SK-N-SH (cell line): ENCODE data around the gene BAIAP3. TPM values are rescaled to one million over a fixed set of nuclear protein-coding genes. Genes with fewer than 3 reads are reported as not detected.

Experiments
- CTCF ChIA-PET: fragments of 300-600, 350-600 bp; formaldehyde crosslinking; extraction: SDS; loops from one replicate; lab custom pipeline; 2021; lab: Yijun Ruan, JAX
- POLR2A ChIA-PET: fragments of 350-600 bp; sonication (Branson Sonifier 250); formaldehyde crosslinking; extraction: SDS; loops from one replicate; lab custom pipeline; 2020; ENCODE audit warnings: antibody characterized with exemption, inconsistent platforms; lab: Yijun Ruan, JAX
- DNase-seq: peaks from one replicate; pipeline ENCODE4 v3.0.0; 2012
- H2AFZ ChIP-seq: fragments of 200-600 bp; sonication (generic); 2 replicates; pipeline ENCODE4 v1.8.1; 2016; ENCODE audit warnings: antibody characterized with exemption, mild to moderate bottlenecking, low read depth
- H3F3A ChIP-seq: fragments of 200-600 bp; sonication (generic); replicated peaks from 2 replicates; pipeline ENCODE3; 2016; ENCODE audit warnings: antibody characterized with exemption, mild to moderate bottlenecking; ENCODE audit not compliant: insufficient read depth
- H3K27ac ChIP-seq, 2 experiments: fragments of 200-500 bp in 1 of 2; fragments of 200-600 bp in 1 of 2; sonication (Bioruptor generic) in 1 of 2; sonication (generic), shearing (Covaris generic) in 1 of 2; 2 replicates each; pipeline versions ENCODE4 v1.5.1 to v1.6.1; 2014 to 2016; ENCODE audit warnings: low read depth in 2 of 2, inconsistent platforms in 1 of 2, low read length in 1 of 2, mild to moderate bottlenecking in 1 of 2, mixed read lengths in 1 of 2
- H3K27me3 ChIP-seq: fragments of 200-600 bp; sonication (generic), shearing (Covaris generic); 2 replicates; pipeline ENCODE4 v1.6.1; 2016; ENCODE audit warnings: mixed run types; ENCODE audit not compliant: insufficient read depth
- H3K36me3 ChIP-seq, 2 experiments: fragments of 200-500 bp in 1 of 2; fragments of 200-600 bp in 1 of 2; sonication (Bioruptor generic) in 1 of 2; sonication (generic) in 1 of 2; replicated peaks in 1 of 2; 2 replicates each; pipeline versions ENCODE3 to v1.5.1; 2014 to 2016; ENCODE audit warnings: low read length in 1 of 2, mild to moderate bottlenecking in 1 of 2; ENCODE audit not compliant: insufficient read depth in 2 of 2, control insufficient read depth in 1 of 2
- H3K4me1 ChIP-seq, 2 experiments: fragments of 200-500 bp in 1 of 2; fragments of 200-600 bp in 1 of 2; sonication (Bioruptor generic) in 1 of 2; sonication (generic), shearing (Covaris generic) in 1 of 2; 2 replicates each; pipeline versions ENCODE4 v1.5.1 to v1.6.1; 2014 to 2016; ENCODE audit warnings: low read depth in 1 of 2, low read length in 1 of 2, mixed run types in 1 of 2; ENCODE audit not compliant: insufficient read depth in 2 of 2, control insufficient read depth in 1 of 2
- H3K4me2 ChIP-seq: fragments of 200-600 bp; sonication (generic), shearing (Covaris generic); 2 replicates; pipeline ENCODE4 v1.6.1; 2017; ENCODE audit warnings: mixed run types
- H3K4me3 ChIP-seq, 2 experiments: fragments of 200-500 bp in 1 of 2; fragments of 200-600 bp in 1 of 2; sonication (Bioruptor generic) in 1 of 2; sonication (generic), shearing (Covaris generic) in 1 of 2; 2 replicates each; pipeline versions ENCODE4 v1.5.1 to v1.8.1; 2014 to 2016; ENCODE audit warnings: low read depth in 2 of 2, inconsistent platforms in 1 of 2, low read length in 1 of 2, mild to moderate bottlenecking in 1 of 2, mixed read lengths in 1 of 2, moderate library complexity in 1 of 2
- H3K79me2 ChIP-seq: fragments of 200-600 bp; sonication (generic); 2 replicates; pipeline ENCODE4 v1.8.1; 2017; ENCODE audit warnings: mild to moderate bottlenecking; ENCODE audit not compliant: insufficient read depth
- H3K9ac ChIP-seq: fragments of 200-600 bp; sonication (generic); 2 replicates; pipeline ENCODE4 v1.6.1; 2017; ENCODE audit warnings: mixed run types
- H3K9me2 ChIP-seq: fragments of 200-600 bp; sonication (generic); 2 replicates; pipeline ENCODE4 v1.6.1; 2017; ENCODE audit warnings: mixed run types
- H3K9me3 ChIP-seq: fragments of 200-600 bp; sonication (generic); 2 replicates; pipeline ENCODE4 v1.6.1; 2017; ENCODE audit warnings: mixed run types, mild to moderate bottlenecking, moderate library complexity
- H4K20me1 ChIP-seq: fragments of 200-600 bp; sonication (generic); 2 replicates; pipeline ENCODE4 v1.6.1; 2017; ENCODE audit warnings: mild to moderate bottlenecking, mixed run types; ENCODE audit not compliant: insufficient read depth
- EZH2phosphoT487 ChIP-seq: fragments of 200-600 bp; sonication (generic); IDR thresholded peaks from 2 replicates; pipeline ENCODE4 v1.6.1; 2017; ENCODE audit warnings: low read depth, mixed run types, mild to moderate bottlenecking, antibody characterized with exemption, moderate library complexity, borderline replicate concordance
- FOSL2 ChIP-seq: IDR thresholded peaks from 2 replicates; pipeline ENCODE4 v1.4.0; 2012; ENCODE audit warnings: low read depth, mild to moderate bottlenecking, moderate library complexity, borderline replicate concordance
- FOXM1 ChIP-seq: IDR thresholded peaks from 2 replicates; pipeline ENCODE4 v1.4.0; 2012; ENCODE audit warnings: low read depth, mild to moderate bottlenecking
- MXI1 ChIP-seq: IDR thresholded peaks from 2 replicates; pipeline ENCODE4 v1.6.1; 2012; ENCODE audit warnings: mild to moderate bottlenecking, low read depth, low read length, improper control_type of control experiment
- NFIC ChIP-seq: IDR thresholded peaks from 2 replicates; pipeline ENCODE4 v1.4.0; 2012; ENCODE audit warnings: borderline replicate concordance
- RFX5 ChIP-seq: IDR thresholded peaks from 2 replicates; pipeline ENCODE4 v1.6.1; 2012; ENCODE audit warnings: mild to moderate bottlenecking, improper control_type of control experiment, low read length
- SIN3A ChIP-seq: IDR thresholded peaks from 2 replicates; pipeline ENCODE4 v1.6.1; 2012; ENCODE audit warnings: low read depth, mild to moderate bottlenecking, low read length, moderate library complexity, borderline replicate concordance
- TAF1 ChIP-seq: IDR thresholded peaks from 2 replicates; pipeline ENCODE4 v1.6.1; 2012; ENCODE audit warnings: low read depth, mild to moderate bottlenecking, low read length, moderate library complexity, borderline replicate concordance
- TCF12 ChIP-seq: IDR thresholded peaks from 2 replicates; pipeline ENCODE4 v1.4.0; 2012
- TEAD4 ChIP-seq: IDR thresholded peaks from 2 replicates; pipeline ENCODE4 v1.4.0; 2012; ENCODE audit warnings: mild to moderate bottlenecking, borderline replicate concordance; ENCODE audit not compliant: insufficient read depth
- WGBS: methylation state at CpG from one replicate; pipeline ENCODE4 v1.1.6; 2017; ENCODE audit warnings: low lambda C conversion rate; 5-methylcytosine and 5-hydroxymethylcytosine counted together
- polyA plus RNA-seq, 3 experiments: library from polyadenylated mRNA; depleted of rRNA; stranded (reverse); fragments of >200 nt; gene quantifications; 2 replicates each; pipeline ENCODE4 v1.2.3, GENCODE V29; 2012
- TF ChIP-seq, protein P1 (sequence below): IDR thresholded peaks from 2 replicates; pipeline ENCODE4 v1.4.0; 2012; ENCODE audit warnings: low read depth
- TF ChIP-seq, protein P2 (sequence below): IDR thresholded peaks from 2 replicates; pipeline ENCODE4 v1.4.0; 2012; ENCODE audit warnings: low read depth, borderline replicate concordance
- TF ChIP-seq, protein P3 (sequence below): IDR thresholded peaks from 2 replicates; pipeline ENCODE4 v1.4.0; 2012; ENCODE audit warnings: low read depth, borderline replicate concordance
- TF ChIP-seq, protein P4 (sequence below): fragments of 150-350 bp; IDR thresholded peaks from 2 replicates; pipeline ENCODE4 v1.6.1; 2017; ENCODE audit warnings: antibody characterized with exemption, low read length, low read depth, borderline replicate concordance

BAIAP3 gene
- polyA plus RNA-seq, 1 of the 3 experiments (the other 2 are of a cell fraction), result 1.1 TPM

DNA sequence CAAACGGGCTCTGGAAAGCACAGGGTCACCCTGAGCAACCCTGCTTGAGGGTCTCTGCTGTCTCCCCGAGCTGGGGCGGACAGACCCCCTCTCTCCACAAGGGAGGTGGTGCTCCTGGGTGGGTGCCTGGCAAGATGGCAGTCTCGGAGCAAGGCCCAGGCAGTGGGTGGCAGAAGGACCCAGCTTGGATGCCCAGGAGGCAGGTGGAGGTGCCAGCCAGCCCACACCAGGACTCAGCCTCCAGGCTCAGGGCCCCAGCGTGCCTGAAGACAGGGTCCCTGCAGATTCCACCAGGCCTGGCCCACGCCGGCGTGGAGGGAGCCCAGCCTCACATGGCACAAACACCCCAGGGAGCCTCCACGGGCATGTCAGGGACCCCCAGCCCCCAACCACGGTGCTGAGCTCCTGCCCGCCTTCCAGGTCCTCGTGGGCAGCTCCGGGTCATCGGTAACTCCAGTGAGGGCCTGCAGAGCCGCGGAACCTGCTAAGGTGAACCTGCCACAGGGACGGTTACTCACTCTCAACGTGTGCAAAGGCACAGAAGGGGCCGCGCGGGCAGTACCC is 60.2 kb downstream of the BAIAP3 start:
- no peak for DNase-seq
- WGBS, result 100% methylated on average over 5 of the region's 21 CpGs
- H3K27ac ChIP-seq, result no peak overlapping the region
- POLR2A ChIA-PET, result no interaction called here
- H3K4me2 ChIP-seq, result no peak overlapping the region
- no peak overlapping the region for H3K4me3 ChIP-seq
- H3K9me2 ChIP-seq, result no peaks in the 10 kb centered on the region
- no peak for TF ChIP-seq FOSL2
- TF ChIP-seq, all 33 proteins: peak for 0
- H2AFZ ChIP-seq, result no peak overlapping the region
- no peaks in the 10 kb centered on the region for H3F3A ChIP-seq
- H3K9me3 ChIP-seq, result no peaks in the 10 kb centered on the region
- H3K36me3 ChIP-seq, result peaks cover 0 to 6% of the 10 kb centered on the region in 2 experiments
- no peaks in the 10 kb centered on the region for H3K79me2 ChIP-seq
- no peaks in the 10 kb centered on the region for H3K27me3 ChIP-seq
- CTCF ChIA-PET, result no interaction called here
- no peaks in the 10 kb centered on the region for H3K4me1 ChIP-seq
- H3K9ac ChIP-seq, result no peak overlapping the region
- H4K20me1 ChIP-seq, result no peaks in the 10 kb centered on the region

DNA sequence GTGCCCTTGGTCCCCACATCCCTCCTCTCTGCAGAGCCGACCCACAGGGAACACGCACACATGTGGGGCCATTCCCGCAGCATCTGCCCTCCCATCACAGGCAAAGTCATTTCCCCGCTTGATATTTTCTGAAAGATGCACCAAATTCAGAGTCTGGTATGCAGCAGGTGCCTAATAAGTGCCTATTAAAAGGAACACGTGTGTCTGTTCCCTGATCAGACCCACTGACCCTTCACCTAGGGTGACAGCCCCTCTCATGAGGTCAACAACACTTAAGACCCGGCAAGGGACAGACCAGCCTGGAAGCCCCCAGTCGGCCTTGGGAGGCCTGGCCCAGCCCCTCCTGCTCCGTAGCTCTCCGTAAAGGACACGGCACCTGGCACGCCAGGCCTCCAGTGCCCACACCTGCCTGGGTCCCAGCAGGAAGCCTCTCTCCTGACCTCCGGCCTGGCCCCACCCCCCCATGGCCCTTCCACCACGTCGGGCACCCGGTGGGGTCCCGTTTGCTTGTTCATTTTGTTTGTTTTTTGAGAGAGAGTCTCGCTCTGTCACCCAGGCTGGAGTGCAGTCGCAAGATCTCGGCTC is 61.0 kb downstream of the BAIAP3 start:
- Histone ChIP-seq H4K20me1 (no peaks in the 10 kb centered on the region), H3K4me2 (no peak overlapping the region), H2AFZ (no peak overlapping the region), H3K27me3 (no peaks in the 10 kb centered on the region), H3K79me2 (no peaks in the 10 kb centered on the region), H3K9ac (no peak overlapping the region), H3K9me2 (no peaks in the 10 kb centered on the region), H3K4me3 (no peak overlapping the region), H3K4me1 (no peaks in the 10 kb centered on the region), H3K36me3 (peaks cover 0 to 6% of the 10 kb centered on the region in 2 experiments)
- 89% methylated on average over 18 of the region's 19 CpGs for WGBS
- POLR2A ChIA-PET, result no interaction called here
- no peak for TF ChIP-seq FOSL2
- TF ChIP-seq, protein P1, sequence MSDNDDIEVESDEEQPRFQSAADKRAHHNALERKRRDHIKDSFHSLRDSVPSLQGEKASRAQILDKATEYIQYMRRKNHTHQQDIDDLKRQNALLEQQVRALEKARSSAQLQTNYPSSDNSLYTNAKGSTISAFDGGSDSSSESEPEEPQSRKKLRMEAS, result no peak
- TF ChIP-seq FOXM1, result no peak
- TF ChIP-seq, protein P2, sequence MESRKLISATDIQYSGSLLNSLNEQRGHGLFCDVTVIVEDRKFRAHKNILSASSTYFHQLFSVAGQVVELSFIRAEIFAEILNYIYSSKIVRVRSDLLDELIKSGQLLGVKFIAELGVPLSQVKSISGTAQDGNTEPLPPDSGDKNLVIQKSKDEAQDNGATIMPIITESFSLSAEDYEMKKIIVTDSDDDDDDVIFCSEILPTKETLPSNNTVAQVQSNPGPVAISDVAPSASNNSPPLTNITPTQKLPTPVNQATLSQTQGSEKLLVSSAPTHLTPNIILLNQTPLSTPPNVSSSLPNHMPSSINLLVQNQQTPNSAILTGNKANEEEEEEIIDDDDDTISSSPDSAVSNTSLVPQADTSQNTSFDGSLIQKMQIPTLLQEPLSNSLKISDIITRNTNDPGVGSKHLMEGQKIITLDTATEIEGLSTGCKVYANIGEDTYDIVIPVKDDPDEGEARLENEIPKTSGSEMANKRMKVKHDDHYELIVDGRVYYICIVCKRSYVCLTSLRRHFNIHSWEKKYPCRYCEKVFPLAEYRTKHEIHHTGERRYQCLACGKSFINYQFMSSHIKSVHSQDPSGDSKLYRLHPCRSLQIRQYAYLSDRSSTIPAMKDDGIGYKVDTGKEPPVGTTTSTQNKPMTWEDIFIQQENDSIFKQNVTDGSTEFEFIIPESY, result no peak
- no peak for TF ChIP-seq SIN3A
- TF ChIP-seq MXI1, result no peak
- TF ChIP-seq NFIC, result no peak
- no peak for TF ChIP-seq RFX5
- TF ChIP-seq, protein P3, sequence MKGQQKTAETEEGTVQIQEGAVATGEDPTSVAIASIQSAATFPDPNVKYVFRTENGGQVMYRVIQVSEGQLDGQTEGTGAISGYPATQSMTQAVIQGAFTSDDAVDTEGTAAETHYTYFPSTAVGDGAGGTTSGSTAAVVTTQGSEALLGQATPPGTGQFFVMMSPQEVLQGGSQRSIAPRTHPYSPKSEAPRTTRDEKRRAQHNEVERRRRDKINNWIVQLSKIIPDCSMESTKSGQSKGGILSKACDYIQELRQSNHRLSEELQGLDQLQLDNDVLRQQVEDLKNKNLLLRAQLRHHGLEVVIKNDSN, result no peak
- TF ChIP-seq TAF1, result no peak
- no peak for TF ChIP-seq TCF12
- no peak for TF ChIP-seq TEAD4
- no peak for TF ChIP-seq EZH2phosphoT487
- TF ChIP-seq, protein P4, sequence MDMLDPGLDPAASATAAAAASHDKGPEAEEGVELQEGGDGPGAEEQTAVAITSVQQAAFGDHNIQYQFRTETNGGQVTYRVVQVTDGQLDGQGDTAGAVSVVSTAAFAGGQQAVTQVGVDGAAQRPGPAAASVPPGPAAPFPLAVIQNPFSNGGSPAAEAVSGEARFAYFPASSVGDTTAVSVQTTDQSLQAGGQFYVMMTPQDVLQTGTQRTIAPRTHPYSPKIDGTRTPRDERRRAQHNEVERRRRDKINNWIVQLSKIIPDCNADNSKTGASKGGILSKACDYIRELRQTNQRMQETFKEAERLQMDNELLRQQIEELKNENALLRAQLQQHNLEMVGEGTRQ, result no peak
- TF ChIP-seq, all 33 proteins: peak for 0
- DNase-seq, result no peak
- Histone ChIP-seq H3K27ac (no peak overlapping the region), H3K9me3 (no peaks in the 10 kb centered on the region), H3F3A (no peaks in the 10 kb centered on the region)
- CTCF ChIA-PET, result interaction anchor here (0.6 kb wide), 1 partner anchor 378 kb away, joined by 3 read pairs; the partner anchor contains the start of genes EME2 and MRPS34
